Measurements from ENCODE around the gene HEPHL1. TPM values are rescaled to one million over a fixed set of nuclear protein-coding genes. Genes with fewer than 3 reads are reported as not detected.

HEPHL1 gene
- total RNA-seq, 6 experiments from 2014 or later: not detected

- Mint-ChIP-seq H3K27ac (no peak overlapping the region), H3K27me3 (ENCODE audit: insufficient read depth) (no peaks in the 10 kb centered on the region; the same call in 1 of the 2 replicates), H3K36me3 (ENCODE audit: low read depth) (no peaks in the 10 kb centered on the region), H3K4me1 (ENCODE audit: low read depth) (peaks cover 18% of the 10 kb centered on the region), H3K9me3 (no peaks in the 10 kb centered on the region), H3K4me3 (no peak overlapping the region)
- TF ChIP-seq CTCF (IDR thresholded peaks at IDR 0.05): no peak
- DNase-seq: no peak
These were observed 110.0 kb downstream of the HEPHL1 start for GRCh38 chr11:94131047-94131717.

GRCh38 chr11:94131718-94132115, 110.6 kb downstream of the HEPHL1 start:
- Mint-ChIP-seq H3K4me1 (ENCODE audit: low read depth) (peaks cover 16% of the 10 kb centered on the region), H3K9me3 (peaks cover 2% of the 10 kb centered on the region; the same call in 1 of the 2 replicates), H3K27ac (no peak overlapping the region), H3K4me3 (no peak overlapping the region), H3K36me3 (ENCODE audit: low read depth) (peaks cover 2% of the 10 kb centered on the region), H3K27me3 (ENCODE audit: insufficient read depth) (no peaks in the 10 kb centered on the region; the same call in 1 of the 2 replicates)
- no peak for DNase-seq
- no peak for TF ChIP-seq CTCF (IDR thresholded peaks at IDR 0.05)

GRCh38 chr11:94132152-94132558, 111.0 kb downstream of the HEPHL1 start:
- no peak for TF ChIP-seq CTCF (IDR thresholded peaks at IDR 0.05)
- peak; percentile 90 for DNase-seq
- Mint-ChIP-seq H3K36me3 (ENCODE audit: low read depth) (peaks cover 5% of the 10 kb centered on the region), H3K27me3 (ENCODE audit: insufficient read depth) (no peaks in the 10 kb centered on the region; the same call in 1 of the 2 replicates), H3K4me3 (no peak overlapping the region), H3K9me3 (peaks cover 4% of the 10 kb centered on the region; the same call in 1 of the 2 replicates), H3K27ac (no peak overlapping the region), H3K4me1 (ENCODE audit: low read depth) (peaks cover 12% of the 10 kb centered on the region)

GRCh38 chr11:94132823-94133408, 111.8 kb downstream of the HEPHL1 start:
- DNase-seq: no peak
- Mint-ChIP-seq H3K9me3 (peaks cover 4% of the 10 kb centered on the region; the same call in 1 of the 2 replicates), H3K36me3 (ENCODE audit: low read depth) (peaks cover 5% of the 10 kb centered on the region), H3K27me3 (ENCODE audit: insufficient read depth) (no peaks in the 10 kb centered on the region; the same call in 1 of the 2 replicates), H3K27ac (peak overlapping the region; percentile 94), H3K4me3 (no peak overlapping the region), H3K4me1 (ENCODE audit: low read depth) (peaks cover 4% of the 10 kb centered on the region)
- TF ChIP-seq CTCF (IDR thresholded peaks at IDR 0.05): no peak

- Mint-ChIP-seq H3K4me1 (ENCODE audit: low read depth) (no peaks in the 10 kb centered on the region), H3K36me3 (ENCODE audit: low read depth) (peaks cover 6% of the 10 kb centered on the region), H3K27me3 (ENCODE audit: insufficient read depth) (no peaks in the 10 kb centered on the region), H3K4me3 (no peak overlapping the region), H3K9me3 (peaks cover 4% of the 10 kb centered on the region; the same call in 1 of the 2 replicates), H3K27ac (peak overlapping the region; percentile 94)
- TF ChIP-seq CTCF (IDR thresholded peaks at IDR 0.05): no peak
- no peak for DNase-seq
These were observed 112.6 kb downstream of the HEPHL1 start for GRCh38 chr11:94133752-94134151.
